Lung (tissue), 12 donors: ENCODE measurements around the gene GHDC. TPM values are rescaled to one million over a fixed set of nuclear protein-coding genes. Genes with fewer than 3 reads are reported as not detected.
A peak's percentile ranks its signal among the peaks of the same experiment; 100 is the strongest.

Experiments used
- ATAC-seq: fragments of 200-7000 bp; cut with Tn5 transposase; one replicate; pipeline ENCODE4 v1.9.1; 2020; ENCODE audit warnings: moderate number of reproducible peaks; ENCODE audit not compliant: insufficient read depth, low FRiP score
- DNase-seq, 3 donors: peaks; one replicate each; pipeline ENCODE4 v3.0.0-alpha.2; 2013 to 2017
- H3K27ac ChIP-seq, 2 donors: one replicate each; pipeline ENCODE4 v1.5.1; 2013; ENCODE audit warnings: mild to moderate bottlenecking in 2 of 2, moderate library complexity in 2 of 2, control low read depth in 1 of 2, inconsistent platforms in 1 of 2, low read depth in 1 of 2, low read length in 1 of 2
- H3K27me3 ChIP-seq, 3 donors: one replicate each; pipeline ENCODE4 v1.5.1; 2013; ENCODE audit warnings: low read length in 2 of 3; ENCODE audit not compliant: control insufficient read depth in 3 of 3, insufficient read depth in 3 of 3
- H3K36me3 ChIP-seq, 4 donors: one replicate each; pipeline ENCODE4 v1.5.1; 2013; ENCODE audit warnings: low read length in 4 of 4, mild to moderate bottlenecking in 1 of 4, moderate library complexity in 1 of 4; ENCODE audit not compliant: control insufficient read depth in 4 of 4, insufficient read depth in 4 of 4
- H3K4me1 ChIP-seq, 5 donors: one replicate each; pipeline ENCODE4 v1.5.1; 2013; ENCODE audit warnings: low read length in 5 of 5, mild to moderate bottlenecking in 2 of 5, moderate library complexity in 1 of 5; ENCODE audit not compliant: control insufficient read depth in 5 of 5, insufficient read depth in 5 of 5
- H3K4me3 ChIP-seq: one replicate; pipeline ENCODE4 v1.5.1; 2013; ENCODE audit warnings: mild to moderate bottlenecking, control low read depth, moderate library complexity
- H3K9ac ChIP-seq, 2 donors: one replicate each; pipeline ENCODE4 v1.5.1; 2013; ENCODE audit warnings: low read length in 2 of 2, control low read depth in 1 of 2; ENCODE audit not compliant: insufficient read depth in 1 of 2
- H3K9me3 ChIP-seq, 4 donors: one replicate each; pipeline ENCODE4 v1.5.1; 2013; ENCODE audit warnings: low read length in 3 of 4, mild to moderate bottlenecking in 1 of 4, moderate library complexity in 1 of 4; ENCODE audit not compliant: control insufficient read depth in 4 of 4, insufficient read depth in 3 of 4
- WGBS, 2 donors: extraction: QIAGEN DNeasy Blood & Tissue Kit; methylation state at CpG; one replicate each; pipeline ENCODE4 v1.1.7; 2013; 5-methylcytosine and 5-hydroxymethylcytosine counted together
- polyA plus RNA-seq, 2 donors: library from polyadenylated mRNA; stranded (reverse); fragments of 200-250 nt; gene quantifications; one replicate each; pipeline ENCODE4 v1.2.1, GENCODE V29; 2013
- total RNA-seq, 2 donors: library from RNA; depleted of rRNA in 1 of 2; stranded (reverse); fragments of >200 nt in 1 of 2; gene quantifications; one replicate each; pipeline ENCODE4 v1.2.1, GENCODE V29; 2014 to 2021
- TF ChIP-seq, protein P1 (sequence below): IDR thresholded peaks from 2 replicates; pipeline ENCODE4 v1.5.1; 2012; ENCODE audit warnings: mild to moderate bottlenecking; ENCODE audit errors: control extremely low read depth, extremely low read depth
- donor health status: control.
- donor health status: control.
- donor health status: Bipolar disorder and iron deficiency.
- donor health status: healthy.
- donor health status: DM: yes; HTN: yes; CAD: no.

Gene GHDC
- total and polyA plus RNA-seq, 4 donors = 17.2 to 33.3 (median 22.6) TPM

- DNase-seq (peak; percentile 61 to 70 (median 64)), ATAC-seq (no peak)
- Histone ChIP-seq H3K27ac (no peak overlapping the region), H3K27me3 (peaks cover 0 to 39% (median 33%) of the 10 kb centered on the region in 3 donors), H3K9me3 (no peaks in the 10 kb centered on the region), H3K4me3 (no peak overlapping the region), H3K9ac (no peak overlapping the region), H3K36me3 (no peaks in the 10 kb centered on the region), H3K4me1 (peaks cover 0 to 29% (median 3%) of the 10 kb centered on the region in 5 donors)
- TF ChIP-seq, protein P1, sequence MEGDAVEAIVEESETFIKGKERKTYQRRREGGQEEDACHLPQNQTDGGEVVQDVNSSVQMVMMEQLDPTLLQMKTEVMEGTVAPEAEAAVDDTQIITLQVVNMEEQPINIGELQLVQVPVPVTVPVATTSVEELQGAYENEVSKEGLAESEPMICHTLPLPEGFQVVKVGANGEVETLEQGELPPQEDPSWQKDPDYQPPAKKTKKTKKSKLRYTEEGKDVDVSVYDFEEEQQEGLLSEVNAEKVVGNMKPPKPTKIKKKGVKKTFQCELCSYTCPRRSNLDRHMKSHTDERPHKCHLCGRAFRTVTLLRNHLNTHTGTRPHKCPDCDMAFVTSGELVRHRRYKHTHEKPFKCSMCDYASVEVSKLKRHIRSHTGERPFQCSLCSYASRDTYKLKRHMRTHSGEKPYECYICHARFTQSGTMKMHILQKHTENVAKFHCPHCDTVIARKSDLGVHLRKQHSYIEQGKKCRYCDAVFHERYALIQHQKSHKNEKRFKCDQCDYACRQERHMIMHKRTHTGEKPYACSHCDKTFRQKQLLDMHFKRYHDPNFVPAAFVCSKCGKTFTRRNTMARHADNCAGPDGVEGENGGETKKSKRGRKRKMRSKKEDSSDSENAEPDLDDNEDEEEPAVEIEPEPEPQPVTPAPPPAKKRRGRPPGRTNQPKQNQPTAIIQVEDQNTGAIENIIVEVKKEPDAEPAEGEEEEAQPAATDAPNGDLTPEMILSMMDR = no peak
- 11 to 17% methylated on average over 17 to 20 of the region's 20 CpGs for WGBS, 2 donors
These were observed 14.3 kb downstream of the GHDC start for GRCh38 chr17:42179911-42180410.

- Histone ChIP-seq H3K9ac (no peak overlapping the region), H3K9me3 (no peaks in the 10 kb centered on the region), H3K4me3 (no peak overlapping the region), H3K27me3 (peaks cover 0 to 39% (median 33%) of the 10 kb centered on the region in 3 donors), H3K36me3 (no peaks in the 10 kb centered on the region), H3K4me1 (peaks cover 0 to 26% (median 3%) of the 10 kb centered on the region in 5 donors), H3K27ac (no peak overlapping the region)
- ATAC-seq (no peak), DNase-seq (no peak)
- WGBS, 2 donors = 25 to 32% methylated on average over 1 of the region's 1 CpG
- TF ChIP-seq, protein P1 = no peak
These were observed 15.0 kb downstream of the GHDC start for GRCh38 chr17:42179335-42179734.

DNA sequence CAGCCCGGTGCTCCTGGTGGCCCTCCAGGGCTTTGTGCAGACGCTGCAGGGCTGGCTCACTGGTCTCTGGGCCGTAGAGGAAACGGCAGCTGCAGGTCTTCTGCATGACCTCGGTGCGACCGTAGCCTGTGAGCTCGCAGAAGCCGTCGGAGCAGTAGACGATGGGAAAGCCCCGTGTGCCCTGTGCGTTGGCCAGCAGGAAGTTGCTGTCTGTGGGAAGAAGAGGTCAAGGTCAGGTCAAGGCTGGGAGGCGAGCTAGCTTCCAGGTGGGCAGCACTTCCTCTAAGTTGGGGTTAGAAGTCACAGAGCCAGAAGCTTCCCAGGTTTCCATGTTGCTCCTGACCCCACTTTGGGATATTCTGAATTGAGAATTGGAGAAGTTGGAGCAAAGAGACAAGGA, 15.5 kb downstream of the GHDC start:
- no peak for ATAC-seq
- H3K9me3 ChIP-seq = no peaks in the 10 kb centered on the region
- H3K4me3 ChIP-seq = no peak overlapping the region
- H3K4me1 ChIP-seq = peaks cover 0 to 24% (median 3%) of the 10 kb centered on the region in 5 donors
- TF ChIP-seq, protein P1 = no peak
- no peaks in the 10 kb centered on the region for H3K36me3 ChIP-seq
- no peak overlapping the region for H3K9ac ChIP-seq
- no peak for DNase-seq
- peaks cover 0 to 40% (median 33%) of the 10 kb centered on the region in 3 donors for H3K27me3 ChIP-seq
- H3K27ac ChIP-seq = no peak overlapping the region
- 24 to 30% methylated on average over 14 of the region's 14 CpGs for WGBS, 2 donors

DNA sequence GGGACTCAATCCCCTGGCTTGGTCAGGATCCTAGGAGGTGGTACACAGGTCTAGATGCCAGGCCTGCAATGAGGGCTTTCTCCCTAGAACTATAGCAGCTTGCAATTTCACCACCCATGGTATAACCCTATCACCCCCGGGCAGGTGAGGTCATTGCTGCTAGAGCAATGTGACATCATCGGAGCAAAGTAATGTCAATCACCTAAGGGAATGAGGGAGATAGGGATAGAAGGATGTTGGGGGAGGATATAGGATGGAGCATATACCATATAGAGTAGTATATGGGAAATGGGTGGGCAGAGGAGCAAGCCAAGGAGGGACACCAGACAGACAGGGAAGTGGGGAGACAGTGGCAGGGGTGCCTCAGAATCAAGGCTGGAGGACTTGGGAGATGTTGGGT, 16.6 kb downstream of the GHDC start:
- Histone ChIP-seq H3K9ac (no peak overlapping the region), H3K9me3 (no peaks in the 10 kb centered on the region), H3K27ac (no peak overlapping the region), H3K4me3 (no peak overlapping the region), H3K36me3 (no peaks in the 10 kb centered on the region), H3K27me3 (peaks cover 0 to 34% (median 27%) of the 10 kb centered on the region in 3 donors), H3K4me1 (peaks cover 0 to 18% (median 2%) of the 10 kb centered on the region in 5 donors)
- TF ChIP-seq, protein P1 = no peak
- WGBS, 2 donors = 90 to 96% methylated on average over 2 of the region's 2 CpGs
- DNase-seq (no peak), ATAC-seq (no peak)
